ENCODE results near the gene WDR4.

DNA sequence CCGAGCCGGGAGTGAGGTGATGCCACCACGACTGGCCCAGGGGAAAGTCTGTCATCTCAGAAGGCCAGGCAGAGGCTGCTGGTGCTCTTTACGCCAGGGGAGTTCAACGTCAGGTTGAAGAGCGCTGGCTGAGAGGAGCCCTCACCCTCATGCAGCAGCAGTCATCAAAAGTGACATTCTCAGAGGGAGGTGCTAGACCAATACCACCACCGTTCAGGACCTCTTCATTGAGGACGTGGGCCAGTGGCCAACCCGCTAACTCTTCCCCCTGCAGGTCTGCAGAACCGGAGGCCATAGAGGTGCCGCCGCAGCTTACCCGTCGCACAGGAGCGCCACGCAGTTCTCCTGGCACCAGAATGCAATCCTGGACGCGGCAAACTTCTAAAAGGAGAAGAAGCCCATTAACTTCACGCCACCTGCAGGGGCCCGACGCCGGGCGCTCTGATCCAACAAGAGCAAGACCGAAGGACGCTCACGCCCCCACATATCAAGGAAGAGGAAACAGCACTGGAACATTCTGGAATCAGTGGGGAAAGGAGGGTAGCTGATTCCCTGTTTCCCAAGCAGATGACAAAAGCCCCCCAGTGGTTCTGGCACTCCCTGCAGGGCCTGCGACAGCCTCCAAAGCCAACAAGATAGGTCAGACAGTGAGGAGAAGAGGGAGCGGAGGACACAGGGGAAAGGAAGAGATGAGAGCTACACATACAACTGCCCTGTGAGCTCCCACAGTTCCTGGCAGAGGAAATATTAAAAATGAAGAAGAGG, 24.9 kb downstream of the WDR4 start:
- TF ChIP-seq, protein P1, sequence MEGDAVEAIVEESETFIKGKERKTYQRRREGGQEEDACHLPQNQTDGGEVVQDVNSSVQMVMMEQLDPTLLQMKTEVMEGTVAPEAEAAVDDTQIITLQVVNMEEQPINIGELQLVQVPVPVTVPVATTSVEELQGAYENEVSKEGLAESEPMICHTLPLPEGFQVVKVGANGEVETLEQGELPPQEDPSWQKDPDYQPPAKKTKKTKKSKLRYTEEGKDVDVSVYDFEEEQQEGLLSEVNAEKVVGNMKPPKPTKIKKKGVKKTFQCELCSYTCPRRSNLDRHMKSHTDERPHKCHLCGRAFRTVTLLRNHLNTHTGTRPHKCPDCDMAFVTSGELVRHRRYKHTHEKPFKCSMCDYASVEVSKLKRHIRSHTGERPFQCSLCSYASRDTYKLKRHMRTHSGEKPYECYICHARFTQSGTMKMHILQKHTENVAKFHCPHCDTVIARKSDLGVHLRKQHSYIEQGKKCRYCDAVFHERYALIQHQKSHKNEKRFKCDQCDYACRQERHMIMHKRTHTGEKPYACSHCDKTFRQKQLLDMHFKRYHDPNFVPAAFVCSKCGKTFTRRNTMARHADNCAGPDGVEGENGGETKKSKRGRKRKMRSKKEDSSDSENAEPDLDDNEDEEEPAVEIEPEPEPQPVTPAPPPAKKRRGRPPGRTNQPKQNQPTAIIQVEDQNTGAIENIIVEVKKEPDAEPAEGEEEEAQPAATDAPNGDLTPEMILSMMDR (IDR thresholded peaks at IDR 0.05; ENCODE audit: low read depth, low read length, poor library complexity, severe bottlenecking): no peak
- no peak for TF ChIP-seq EZH2phosphoT487 (IDR thresholded peaks at IDR 0.05; ENCODE audit: borderline replicate concordance, low read length)
